NCI-H187 treated with DMSO at 0.1 percent for 48 hours (cell line): ENCODE results near the gene PEPD.

ENCODE experiments used
- DNase-seq: peaks from one replicate; lab custom pipeline; 2025; lab: John Stamatoyannopoulos, UW

Gene PEPD

GRCh38 chr19:33395561-33396550 lies 125.7 kb downstream of the PEPD start:
- no peak for DNase-seq

GRCh38 chr19:33394723-33395560 lies 126.6 kb downstream of the PEPD start:
- DNase-seq = no peak

GRCh38 chr19:33394006-33394722 lies 127.4 kb downstream of the PEPD start:
- DNase-seq = no peak

- DNase-seq = no peak
These were observed 128.1 kb downstream of the PEPD start for GRCh38 chr19:33393286-33394005.

- DNase-seq = no peak
These were observed 129.0 kb downstream of the PEPD start for GRCh38 chr19:33392341-33393285.

GRCh38 chr19:33391631-33392249 lies 129.9 kb downstream of the PEPD start:
- DNase-seq = no peak

GRCh38 chr19:33390908-33391630 lies 130.5 kb downstream of the PEPD start:
- DNase-seq = no peak

GRCh38 chr19:33390101-33390907 lies 131.3 kb downstream of the PEPD start:
- DNase-seq = no peak

GRCh38 chr19:33389421-33390100 lies 132.0 kb downstream of the PEPD start:
- no peak for DNase-seq

- DNase-seq = no peak
These were observed 132.7 kb downstream of the PEPD start for GRCh38 chr19:33388725-33389420.

GRCh38 chr19:33388231-33388724 lies 133.3 kb downstream of the PEPD start:
- no peak for DNase-seq

GRCh38 chr19:33387351-33388230 lies 134.0 kb downstream of the PEPD start:
- no peak for DNase-seq

GRCh38 chr19:33386361-33386858 lies 135.2 kb downstream of the PEPD start:
- no peak for DNase-seq

- no peak for DNase-seq
These were observed 135.6 kb downstream of the PEPD start for GRCh38 chr19:33385956-33386355.

GRCh38 chr19:33384983-33385382 lies 136.6 kb downstream of the PEPD start:
- DNase-seq = no peak
